OCI-LY7 (cell line): Measurements from ENCODE around the gene WDR41.

ENCODE experiments used
- CTCF ChIP-seq: fragments of 200-600 bp; sonication (generic); conservative IDR thresholded peaks from 2 replicates; pipeline ENCODE4 v1.5.1; 2014; ENCODE audit warnings: mild to moderate bottlenecking, antibody characterized with exemption, low read length, moderate library complexity, mixed read lengths
- EZH2phosphoT487 ChIP-seq: fragments of 200-600 bp; sonication (generic); IDR thresholded peaks from 2 replicates; pipeline ENCODE4 v1.6.1; 2018; ENCODE audit warnings: low read depth, borderline replicate concordance, mild to moderate bottlenecking, mixed run types, antibody characterized with exemption, low read length, moderate library complexity, mixed read lengths

- TF ChIP-seq CTCF (no peak), EZH2phosphoT487 (no peak)
These were observed 48.4 kb downstream of the WDR41 start for GRCh38 chr5:77443670-77444069.
